OCI-LY7 (cell line): ENCODE data around the gene PHRF1.

Experiments
- EZH2phosphoT487 ChIP-seq: fragments of 200-600 bp; sonication (generic); IDR thresholded peaks from 2 replicates; pipeline ENCODE4 v1.6.1; 2018; ENCODE audit warnings: low read depth, borderline replicate concordance, mild to moderate bottlenecking, mixed run types, antibody characterized with exemption, low read length, moderate library complexity, mixed read lengths
- TF ChIP-seq, protein P1 (sequence below): fragments of 200-600 bp; sonication (generic); conservative IDR thresholded peaks from 2 replicates; pipeline ENCODE4 v1.5.1; 2014; ENCODE audit warnings: mild to moderate bottlenecking, antibody characterized with exemption, low read length, moderate library complexity, mixed read lengths

DNA sequence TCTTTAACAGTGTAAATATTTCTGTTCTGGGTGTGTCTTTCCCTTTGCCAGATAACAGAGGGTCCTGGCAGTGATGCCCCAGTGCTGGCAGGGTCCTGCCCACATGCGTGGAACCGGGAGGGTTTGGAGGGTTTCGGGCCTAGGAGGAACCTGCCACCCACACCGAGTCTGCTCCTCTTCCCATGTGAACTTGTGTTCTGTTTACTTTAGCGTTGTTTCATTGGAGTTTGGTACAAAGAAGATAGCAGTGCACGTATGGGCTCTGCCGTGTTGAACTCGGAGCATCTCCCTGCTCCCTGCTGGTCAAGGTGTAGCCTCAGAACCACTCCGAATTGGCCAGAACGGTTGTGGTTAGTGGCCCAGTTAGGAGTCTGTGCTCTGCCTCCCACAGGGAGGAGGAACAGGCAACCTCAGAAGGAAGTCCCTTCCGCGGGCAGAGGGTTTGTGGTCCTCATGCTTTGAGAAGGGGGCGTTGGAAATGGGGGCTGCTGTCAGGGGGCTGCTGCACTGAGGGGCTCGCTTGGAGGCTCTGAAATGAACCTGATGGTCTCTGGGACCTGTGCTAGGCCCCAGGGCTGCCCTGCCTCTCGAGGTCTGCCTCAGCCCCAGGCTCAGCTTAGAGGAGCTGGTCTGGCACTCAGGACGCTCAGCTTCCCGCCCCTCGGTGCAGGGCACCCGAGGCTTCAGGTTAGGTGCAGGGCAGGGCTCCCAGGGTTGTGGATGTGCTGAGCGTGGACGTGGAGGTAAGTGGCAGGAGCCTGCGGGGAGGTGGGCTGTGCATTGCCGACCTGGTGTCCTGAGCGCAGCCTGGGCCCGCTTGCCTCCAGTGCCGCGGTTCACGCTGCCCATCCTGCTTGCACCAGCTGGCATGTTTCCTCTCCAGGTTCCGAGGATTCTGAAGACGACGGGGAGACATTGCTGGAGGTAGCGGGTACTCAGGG lies 10.4 kb downstream of the PHRF1 start:
- TF ChIP-seq, protein P1, sequence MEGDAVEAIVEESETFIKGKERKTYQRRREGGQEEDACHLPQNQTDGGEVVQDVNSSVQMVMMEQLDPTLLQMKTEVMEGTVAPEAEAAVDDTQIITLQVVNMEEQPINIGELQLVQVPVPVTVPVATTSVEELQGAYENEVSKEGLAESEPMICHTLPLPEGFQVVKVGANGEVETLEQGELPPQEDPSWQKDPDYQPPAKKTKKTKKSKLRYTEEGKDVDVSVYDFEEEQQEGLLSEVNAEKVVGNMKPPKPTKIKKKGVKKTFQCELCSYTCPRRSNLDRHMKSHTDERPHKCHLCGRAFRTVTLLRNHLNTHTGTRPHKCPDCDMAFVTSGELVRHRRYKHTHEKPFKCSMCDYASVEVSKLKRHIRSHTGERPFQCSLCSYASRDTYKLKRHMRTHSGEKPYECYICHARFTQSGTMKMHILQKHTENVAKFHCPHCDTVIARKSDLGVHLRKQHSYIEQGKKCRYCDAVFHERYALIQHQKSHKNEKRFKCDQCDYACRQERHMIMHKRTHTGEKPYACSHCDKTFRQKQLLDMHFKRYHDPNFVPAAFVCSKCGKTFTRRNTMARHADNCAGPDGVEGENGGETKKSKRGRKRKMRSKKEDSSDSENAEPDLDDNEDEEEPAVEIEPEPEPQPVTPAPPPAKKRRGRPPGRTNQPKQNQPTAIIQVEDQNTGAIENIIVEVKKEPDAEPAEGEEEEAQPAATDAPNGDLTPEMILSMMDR: no peak
- TF ChIP-seq EZH2phosphoT487: no peak
